ENCODE data around the gene PIR. TPM values are rescaled to one million over a fixed set of nuclear protein-coding genes. Genes with fewer than 3 reads are reported as not detected.

Gene PIR
- total RNA-seq, 1 donor from 2014 or later: 4.9 TPM

DNA sequence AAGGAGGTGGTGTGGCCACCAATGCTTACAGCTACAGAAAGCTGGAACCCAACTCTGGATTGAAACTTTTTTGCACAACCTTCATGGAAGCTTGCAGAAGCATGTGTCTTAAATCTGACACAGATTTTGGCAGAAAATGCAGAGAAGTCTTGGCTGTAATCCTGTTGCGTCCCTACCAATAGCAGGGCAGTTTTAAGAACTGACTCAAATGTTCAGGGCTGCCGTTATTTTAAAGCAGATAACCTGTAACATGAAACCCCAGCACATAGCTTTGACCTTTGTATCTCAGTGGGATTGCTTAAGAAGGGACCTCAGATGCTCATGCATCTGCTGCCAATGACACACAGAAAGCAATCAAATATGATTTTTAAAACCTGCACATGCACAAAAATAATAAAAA, 108.8 kb downstream of the PIR start, which contains the start of gene VEGFD:
Gene VEGFD, minus strand, starts transcription at position 110 of the 400 bp plus-strand sequence. CDS start 467 bp downstream, outside the sequence.
- DNase-seq (ENCODE audit: low read depth): no peak
- TF ChIP-seq, protein P1, sequence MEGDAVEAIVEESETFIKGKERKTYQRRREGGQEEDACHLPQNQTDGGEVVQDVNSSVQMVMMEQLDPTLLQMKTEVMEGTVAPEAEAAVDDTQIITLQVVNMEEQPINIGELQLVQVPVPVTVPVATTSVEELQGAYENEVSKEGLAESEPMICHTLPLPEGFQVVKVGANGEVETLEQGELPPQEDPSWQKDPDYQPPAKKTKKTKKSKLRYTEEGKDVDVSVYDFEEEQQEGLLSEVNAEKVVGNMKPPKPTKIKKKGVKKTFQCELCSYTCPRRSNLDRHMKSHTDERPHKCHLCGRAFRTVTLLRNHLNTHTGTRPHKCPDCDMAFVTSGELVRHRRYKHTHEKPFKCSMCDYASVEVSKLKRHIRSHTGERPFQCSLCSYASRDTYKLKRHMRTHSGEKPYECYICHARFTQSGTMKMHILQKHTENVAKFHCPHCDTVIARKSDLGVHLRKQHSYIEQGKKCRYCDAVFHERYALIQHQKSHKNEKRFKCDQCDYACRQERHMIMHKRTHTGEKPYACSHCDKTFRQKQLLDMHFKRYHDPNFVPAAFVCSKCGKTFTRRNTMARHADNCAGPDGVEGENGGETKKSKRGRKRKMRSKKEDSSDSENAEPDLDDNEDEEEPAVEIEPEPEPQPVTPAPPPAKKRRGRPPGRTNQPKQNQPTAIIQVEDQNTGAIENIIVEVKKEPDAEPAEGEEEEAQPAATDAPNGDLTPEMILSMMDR (IDR thresholded peaks at IDR 0.05; ENCODE audit: insufficient read depth, low read length, poor library complexity, severe bottlenecking): no peak
- no peak within 1 kb of the TSS for H3K4me3 ChIP-seq (ENCODE audit: low read depth, low read length)
- no peaks in the 10 kb centered on the region for H3K36me3 ChIP-seq (ENCODE audit: control insufficient read depth, insufficient read depth, low read length)
- no peaks in the 10 kb centered on the region for H3K27me3 ChIP-seq (ENCODE audit: control insufficient read depth, insufficient read depth, low read length)

DNA sequence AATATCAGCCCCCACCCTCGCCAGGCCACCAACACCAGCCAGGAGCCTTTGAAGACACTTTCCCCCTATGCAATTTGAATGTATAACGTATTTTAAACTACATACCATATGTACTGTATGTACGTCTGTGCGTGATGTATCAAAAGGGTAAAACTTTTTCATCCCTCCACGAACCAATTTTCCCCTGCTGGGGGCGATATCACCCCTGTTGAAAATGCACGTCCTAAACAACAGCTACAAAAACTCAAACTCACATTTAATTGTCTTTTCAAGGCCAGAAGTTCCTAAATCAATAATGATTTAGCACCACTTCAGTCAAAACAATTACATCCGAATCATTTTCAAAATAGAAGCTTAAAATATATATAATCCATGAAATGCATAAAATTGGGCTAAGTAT, 110.3 kb downstream of the PIR start:
- H3K4me3 ChIP-seq (ENCODE audit: low read depth, low read length): no peak overlapping the region
- DNase-seq (ENCODE audit: low read depth): no peak
- TF ChIP-seq, protein P1 (IDR thresholded peaks at IDR 0.05; ENCODE audit: insufficient read depth, low read length, poor library complexity, severe bottlenecking): no peak
- H3K27me3 ChIP-seq (ENCODE audit: control insufficient read depth, insufficient read depth, low read length): no peaks in the 10 kb centered on the region
- H3K36me3 ChIP-seq (ENCODE audit: control insufficient read depth, insufficient read depth, low read length): no peaks in the 10 kb centered on the region

DNA sequence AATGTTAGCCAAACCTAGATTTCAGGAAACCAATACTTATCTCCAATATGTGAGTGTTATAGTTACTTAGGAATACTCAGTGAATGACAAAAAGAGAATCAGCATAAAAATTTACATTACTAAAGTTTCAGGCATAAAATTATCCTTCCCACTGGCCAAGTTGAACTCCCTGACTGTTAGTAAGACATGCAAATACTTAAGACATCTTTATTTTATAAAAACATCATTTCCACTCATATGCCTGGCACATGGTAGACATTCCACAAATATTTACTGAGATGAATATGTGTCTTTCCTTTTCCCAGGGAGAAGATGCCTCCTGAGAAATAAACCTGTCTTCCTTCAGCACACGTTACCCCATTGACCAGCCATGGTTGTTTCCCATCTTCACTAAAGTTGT, 116.2 kb downstream of the PIR start:
- no peak overlapping the region for H3K4me3 ChIP-seq (ENCODE audit: low read depth, low read length)
- no peaks in the 10 kb centered on the region for H3K27me3 ChIP-seq (ENCODE audit: control insufficient read depth, insufficient read depth, low read length)
- no peak for DNase-seq (ENCODE audit: low read depth)
- H3K36me3 ChIP-seq (ENCODE audit: control insufficient read depth, insufficient read depth, low read length): peaks cover 1% of the 10 kb centered on the region
- TF ChIP-seq, protein P1 (IDR thresholded peaks at IDR 0.05; ENCODE audit: insufficient read depth, low read length, poor library complexity, severe bottlenecking): no peak

DNA sequence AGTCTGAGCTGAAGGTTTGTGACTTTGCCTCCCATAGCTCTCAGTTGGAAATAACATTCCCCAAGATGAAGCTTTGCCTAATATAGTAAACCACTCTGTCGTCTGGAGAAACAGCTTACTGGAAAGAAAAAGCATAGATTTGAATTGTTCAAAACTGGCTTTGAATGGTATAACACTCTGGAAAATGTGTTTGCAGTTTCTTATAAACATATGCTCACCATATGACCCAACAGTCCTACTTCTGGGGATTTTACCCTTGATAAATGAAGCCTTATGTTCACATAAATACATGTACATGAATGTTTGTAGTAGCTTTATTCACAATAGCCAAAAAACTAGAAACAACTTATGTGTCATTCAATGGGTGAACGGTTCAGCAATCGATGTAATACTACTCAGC, 119.2 kb downstream of the PIR start:
- TF ChIP-seq, protein P1 (IDR thresholded peaks at IDR 0.05; ENCODE audit: insufficient read depth, low read length, poor library complexity, severe bottlenecking): no peak
- no peak for DNase-seq (ENCODE audit: low read depth)
- Histone ChIP-seq H3K4me3 (ENCODE audit: low read depth, low read length) (no peak overlapping the region), H3K27me3 (ENCODE audit: control insufficient read depth, insufficient read depth, low read length) (no peaks in the 10 kb centered on the region), H3K36me3 (ENCODE audit: control insufficient read depth, insufficient read depth, low read length) (peaks cover 1% of the 10 kb centered on the region)

DNA sequence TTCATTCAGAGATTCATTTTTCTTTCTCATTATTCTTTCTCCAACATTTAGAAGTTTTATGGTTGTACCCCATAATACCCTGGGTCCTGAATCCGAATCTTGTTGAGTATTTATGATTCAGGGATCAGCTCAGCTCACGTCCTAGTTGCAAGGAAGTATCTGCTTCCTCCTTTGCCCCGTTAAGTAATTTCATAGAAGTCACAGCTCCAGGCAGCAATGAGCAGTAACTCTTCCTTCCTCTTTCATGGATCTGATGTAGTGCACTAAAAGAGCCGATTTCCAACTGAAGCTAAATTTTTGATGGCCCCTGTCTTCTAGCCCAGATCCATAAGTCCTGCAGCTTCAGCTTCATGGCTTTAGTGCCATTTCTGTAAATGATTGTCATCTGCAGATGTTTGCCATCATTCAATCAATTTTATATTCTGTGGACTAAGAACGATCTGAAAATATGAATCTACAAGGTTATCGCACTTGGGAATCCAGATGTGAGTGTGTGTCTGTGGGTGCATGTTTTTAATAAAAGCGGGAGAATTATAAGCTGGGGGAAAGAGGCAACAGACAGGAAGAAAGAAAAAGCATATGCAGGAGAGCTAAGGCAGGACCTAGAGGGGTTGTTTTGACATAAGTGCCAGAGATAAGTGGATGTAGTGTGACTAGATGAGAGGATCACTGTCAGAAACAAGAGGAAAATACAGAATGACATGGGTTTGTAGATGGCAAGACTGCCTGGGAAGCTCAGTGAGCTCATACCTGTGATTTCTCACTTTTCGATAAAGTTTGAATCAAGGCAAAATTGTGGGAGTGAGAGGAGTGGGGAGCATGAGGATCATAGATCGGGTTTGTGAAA, 126.4 kb downstream of the PIR start:
- H3K4me3 ChIP-seq (ENCODE audit: low read depth, low read length): no peak overlapping the region
- H3K36me3 ChIP-seq (ENCODE audit: control insufficient read depth, insufficient read depth, low read length): no peaks in the 10 kb centered on the region
- no peaks in the 10 kb centered on the region for H3K27me3 ChIP-seq (ENCODE audit: control insufficient read depth, insufficient read depth, low read length)
- TF ChIP-seq, protein P1 (IDR thresholded peaks at IDR 0.05; ENCODE audit: insufficient read depth, low read length, poor library complexity, severe bottlenecking): no peak
- no peak for DNase-seq (ENCODE audit: low read depth)

Measured in kidney epithelial cell (primary cell).